ENCODE results near the gene PIN1. TPM values are rescaled to one million over a fixed set of nuclear protein-coding genes. Genes with fewer than 3 reads are reported as not detected.

Gene PIN1
- 10 to 100 TPM; 68.3 to 82.6 (median 74.8) TPM for total RNA-seq
- 68.0 TPM for total RNA-seq (2013)

GRCh38 chr19:9834726-9835506 lies at the start of gene PIN1:
Gene PIN1, plus strand, starts transcription at chr19:9835318. Its CDS starts 27 bp downstream, at chr19:9835345.
- intact Hi-C loops (cut with micrococcal nuclease), result loop anchor here (1.0 to 5.0 kb wide), 2 partner anchors 16 to 48 kb away; partner anchors contain the start of gene FBXL12
- Mint-ChIP-seq H3K9me3 (no peaks in the 10 kb centered on the region), H3K4me1 (peaks cover 12 to 22% of the 10 kb centered on the region in 2 donors), H3K36me3 (no peaks in the 10 kb centered on the region), H3K27ac (peak within 1 kb of the TSS; percentile 85 to 89), H3K27me3 (ENCODE audit: low read depth in 2 of 2) (no peaks in the 10 kb centered on the region), H3K4me3 (peak within 1 kb of the TSS; percentile 85)
- Histone ChIP-seq H3K4me1 (ENCODE audit: control insufficient read depth, insufficient read depth, low read length) (peaks cover 17% of the 10 kb centered on the region), H3K27me3 (ENCODE audit: control insufficient read depth, insufficient read depth, low read length) (no peaks in the 10 kb centered on the region), H3K4me3 (ENCODE audit: low read length) (peak within 1 kb of the TSS; percentile 59), H3K27ac (ENCODE audit: low read length) (peak within 1 kb of the TSS; percentile 70), H3K36me3 (ENCODE audit: control insufficient read depth, insufficient read depth, low read length) (peaks cover 16% of the 10 kb centered on the region), H3K9me3 (ENCODE audit: control insufficient read depth, insufficient read depth, low read length) (no peaks in the 10 kb centered on the region)
- DNase-seq (peak; percentile 99), ATAC-seq (peak; percentile 95 to 99 (median 96))
- WGBS (ENCODE audit: insufficient coverage), result under 1% methylated on average over 73 of the region's 73 CpGs
- TF ChIP-seq CTCF (IDR thresholded peaks at IDR 0.05), result peak; percentile 21

GRCh38 chr19:9785367-9786331 lies 49.5 kb upstream of the PIN1 start:
- Mint-ChIP-seq H3K27ac (peak overlapping the region; percentile 93 to 95), H3K4me1 (peaks cover 7 to 36% of the 10 kb centered on the region in 2 donors), H3K4me3 (peak overlapping the region; percentile 93), H3K9me3 (no peaks in the 10 kb centered on the region), H3K27me3 (ENCODE audit: low read depth in 2 of 2) (no peaks in the 10 kb centered on the region), H3K36me3 (no peaks in the 10 kb centered on the region)
- TF ChIP-seq CTCF (IDR thresholded peaks at IDR 0.05), result no peak
- Histone ChIP-seq H3K4me1 (ENCODE audit: control insufficient read depth, insufficient read depth, low read length) (peaks cover 14% of the 10 kb centered on the region), H3K27ac (ENCODE audit: low read length) (peak overlapping the region; percentile 98), H3K27me3 (ENCODE audit: control insufficient read depth, insufficient read depth, low read length) (no peaks in the 10 kb centered on the region), H3K36me3 (ENCODE audit: control insufficient read depth, insufficient read depth, low read length) (no peaks in the 10 kb centered on the region), H3K4me3 (ENCODE audit: low read length) (peak overlapping the region; percentile 86), H3K9me3 (ENCODE audit: control insufficient read depth, insufficient read depth, low read length) (no peaks in the 10 kb centered on the region)
- intact Hi-C loops (cut with micrococcal nuclease), result loop anchor here (1.0 to 5.0 kb wide), 3 partner anchors 17 to 52 kb away; partner anchors contain the start of genes FBXL12, PIN1 and ZNF846
- DNase-seq, result peak; percentile 86 to 98
- WGBS (ENCODE audit: insufficient coverage), result under 1% methylated on average over 65 of the region's 74 CpGs
- ATAC-seq, result peak; percentile 81 to 93 (median 81)

- 55% methylated on average over 9 of the region's 9 CpGs for WGBS (ENCODE audit: insufficient coverage)
- H3K9me3 Mint-ChIP-seq, result no peaks in the 10 kb centered on the region
Observed at GRCh38 chr19:9786342-9786741, 48.8 kb upstream of the PIN1 start.

More at GRCh38 chr19:9786342-9786741, 48.8 kb upstream of the PIN1 start:
- Mint-ChIP-seq H3K27me3 (ENCODE audit: low read depth in 2 of 2) (no peaks in the 10 kb centered on the region), H3K4me3 (peak overlapping the region; percentile 93), H3K36me3 (no peaks in the 10 kb centered on the region), H3K27ac (peak overlapping the region; percentile 93 to 95), H3K4me1 (peaks cover 8 to 38% of the 10 kb centered on the region in 2 donors)
- no peak for TF ChIP-seq CTCF (IDR thresholded peaks at IDR 0.05)
- no peak for ATAC-seq
- H3K4me3 ChIP-seq (ENCODE audit: low read length), result peak overlapping the region; percentile 86
- H3K4me1 ChIP-seq (ENCODE audit: control insufficient read depth, insufficient read depth, low read length), result peaks cover 19% of the 10 kb centered on the region
- H3K36me3 ChIP-seq (ENCODE audit: control insufficient read depth, insufficient read depth, low read length), result no peaks in the 10 kb centered on the region
- no peaks in the 10 kb centered on the region for H3K27me3 ChIP-seq (ENCODE audit: control insufficient read depth, insufficient read depth, low read length)
- intact Hi-C loops (cut with micrococcal nuclease), result loop anchor here (5.0 kb wide), 1 partner anchor 51 kb away; the partner anchor contains the start of gene PIN1
- H3K27ac ChIP-seq (ENCODE audit: low read length), result peak overlapping the region; percentile 98
- H3K9me3 ChIP-seq (ENCODE audit: control insufficient read depth, insufficient read depth, low read length), result no peaks in the 10 kb centered on the region
- DNase-seq, result no peak

Measured in natural killer cell (primary cell).